NB4 (cell line): Measurements from ENCODE around the gene DHRS7.

Experiments used
- POLR2A ChIP-seq: IDR thresholded peaks from 2 replicates; pipeline ENCODE4 v1.6.1; 2011; ENCODE audit warnings: mild to moderate bottlenecking; ENCODE audit not compliant: insufficient read length; ENCODE audit errors: extremely low read depth
- TF ChIP-seq, protein P1 (sequence below): IDR thresholded peaks from one replicate; pipeline ENCODE4 v1.5.1; 2012; ENCODE audit warnings: low read depth, low read length
- TF ChIP-seq, protein P2 (sequence below): IDR thresholded peaks from 2 replicates; pipeline ENCODE4 v1.6.1; 2011; ENCODE audit warnings: low read depth, low read length

DNA sequence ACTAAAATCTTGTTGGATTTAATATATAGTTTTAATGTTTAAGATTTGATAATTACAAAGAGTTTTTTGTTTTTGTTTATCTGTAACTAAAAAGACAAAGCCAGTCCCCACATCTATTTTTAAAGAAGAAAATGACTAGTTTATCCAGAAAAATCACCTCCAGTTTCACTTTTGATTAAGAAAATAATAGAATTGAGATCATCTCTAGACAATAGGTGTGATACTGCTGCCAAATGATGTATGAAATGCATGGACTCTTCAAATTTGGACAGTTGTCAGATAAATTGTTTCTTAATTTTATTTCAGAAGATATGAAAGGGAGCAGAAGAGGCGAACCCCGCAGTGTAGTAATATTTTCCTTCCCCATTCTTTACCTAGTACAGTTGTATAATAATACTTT, 53.5 kb downstream of the DHRS7 start:
- no peak for TF ChIP-seq POLR2A
- TF ChIP-seq, protein P1, sequence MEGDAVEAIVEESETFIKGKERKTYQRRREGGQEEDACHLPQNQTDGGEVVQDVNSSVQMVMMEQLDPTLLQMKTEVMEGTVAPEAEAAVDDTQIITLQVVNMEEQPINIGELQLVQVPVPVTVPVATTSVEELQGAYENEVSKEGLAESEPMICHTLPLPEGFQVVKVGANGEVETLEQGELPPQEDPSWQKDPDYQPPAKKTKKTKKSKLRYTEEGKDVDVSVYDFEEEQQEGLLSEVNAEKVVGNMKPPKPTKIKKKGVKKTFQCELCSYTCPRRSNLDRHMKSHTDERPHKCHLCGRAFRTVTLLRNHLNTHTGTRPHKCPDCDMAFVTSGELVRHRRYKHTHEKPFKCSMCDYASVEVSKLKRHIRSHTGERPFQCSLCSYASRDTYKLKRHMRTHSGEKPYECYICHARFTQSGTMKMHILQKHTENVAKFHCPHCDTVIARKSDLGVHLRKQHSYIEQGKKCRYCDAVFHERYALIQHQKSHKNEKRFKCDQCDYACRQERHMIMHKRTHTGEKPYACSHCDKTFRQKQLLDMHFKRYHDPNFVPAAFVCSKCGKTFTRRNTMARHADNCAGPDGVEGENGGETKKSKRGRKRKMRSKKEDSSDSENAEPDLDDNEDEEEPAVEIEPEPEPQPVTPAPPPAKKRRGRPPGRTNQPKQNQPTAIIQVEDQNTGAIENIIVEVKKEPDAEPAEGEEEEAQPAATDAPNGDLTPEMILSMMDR, result no peak
- TF ChIP-seq, protein P2, sequence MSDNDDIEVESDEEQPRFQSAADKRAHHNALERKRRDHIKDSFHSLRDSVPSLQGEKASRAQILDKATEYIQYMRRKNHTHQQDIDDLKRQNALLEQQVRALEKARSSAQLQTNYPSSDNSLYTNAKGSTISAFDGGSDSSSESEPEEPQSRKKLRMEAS, result no peak
